VCaP (cell line): Measurements from ENCODE around the gene ZNF462.

Experiments
- H3K27ac ChIP-seq: fragments of 450-650 bp; 2 replicates; pipeline ENCODE4 v1.5.1; 2017
- CTCF ChIP-seq: fragments of 450-650 bp; conservative IDR thresholded peaks from 2 replicates; pipeline ENCODE4 v1.5.1; 2017; ENCODE audit warnings: mild to moderate bottlenecking, moderate library complexity

ZNF462 gene

DNA sequence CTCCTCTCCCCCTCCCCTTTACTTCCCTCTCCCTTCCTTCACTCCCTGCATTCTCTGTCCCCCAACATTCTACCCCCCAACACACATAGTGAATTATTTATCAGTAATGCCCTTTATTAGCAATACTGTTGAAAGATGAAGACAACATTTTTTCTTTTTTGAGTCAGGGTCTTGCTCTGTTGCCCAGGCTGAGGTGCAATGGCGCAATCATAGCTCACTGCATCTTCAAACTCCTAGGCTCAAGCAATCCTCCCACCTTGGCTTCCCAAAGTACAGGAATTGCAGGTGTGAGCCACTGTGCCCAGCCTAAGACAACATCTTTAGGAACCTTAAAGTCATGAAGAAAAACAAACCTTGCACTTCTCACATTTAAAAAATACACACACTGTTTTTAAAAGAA lies 130.6 kb downstream of the ZNF462 start:
- peak overlapping the region; percentile 87 for H3K27ac ChIP-seq
- TF ChIP-seq CTCF = no peak

DNA sequence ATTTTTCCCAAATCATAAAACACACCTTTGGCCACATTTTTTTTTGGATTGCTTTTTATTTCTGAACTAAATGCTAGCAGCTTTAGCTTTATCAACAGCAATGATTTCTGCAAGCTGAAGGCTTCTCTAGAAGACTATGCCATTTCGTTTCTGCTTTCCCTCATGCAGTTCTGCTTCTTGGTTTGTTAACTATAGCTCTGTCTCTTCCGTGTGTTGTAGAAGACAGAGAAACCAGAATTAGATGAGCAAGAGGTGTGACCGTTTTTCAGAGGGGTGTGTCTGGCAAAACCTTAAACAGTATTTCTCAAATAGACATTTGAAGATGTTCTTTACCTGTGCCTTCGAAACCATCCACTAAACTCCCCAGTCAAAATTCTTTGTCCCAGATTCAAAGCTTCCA lies 131.5 kb downstream of the ZNF462 start:
- peak overlapping the region; percentile 87 for H3K27ac ChIP-seq
- TF ChIP-seq CTCF = no peak

- no peak overlapping the region for H3K27ac ChIP-seq
- no peak for TF ChIP-seq CTCF
These were observed 137.3 kb downstream of the ZNF462 start for GRCh38 chr9:107000218-107000617.

GRCh38 chr9:107005201-107005600 lies 142.2 kb downstream of the ZNF462 start:
- H3K27ac ChIP-seq = no peak overlapping the region
- TF ChIP-seq CTCF = no peak

- H3K27ac ChIP-seq = no peak overlapping the region
- TF ChIP-seq CTCF = no peak
These were observed 144.4 kb downstream of the ZNF462 start for GRCh38 chr9:107007402-107007801.

- TF ChIP-seq CTCF = no peak
- H3K27ac ChIP-seq = no peak overlapping the region
These were observed 145.0 kb downstream of the ZNF462 start for GRCh38 chr9:107008011-107008410.

- no peak overlapping the region for H3K27ac ChIP-seq
- no peak for TF ChIP-seq CTCF
These were observed 145.5 kb downstream of the ZNF462 start for GRCh38 chr9:107008447-107008846.

DNA sequence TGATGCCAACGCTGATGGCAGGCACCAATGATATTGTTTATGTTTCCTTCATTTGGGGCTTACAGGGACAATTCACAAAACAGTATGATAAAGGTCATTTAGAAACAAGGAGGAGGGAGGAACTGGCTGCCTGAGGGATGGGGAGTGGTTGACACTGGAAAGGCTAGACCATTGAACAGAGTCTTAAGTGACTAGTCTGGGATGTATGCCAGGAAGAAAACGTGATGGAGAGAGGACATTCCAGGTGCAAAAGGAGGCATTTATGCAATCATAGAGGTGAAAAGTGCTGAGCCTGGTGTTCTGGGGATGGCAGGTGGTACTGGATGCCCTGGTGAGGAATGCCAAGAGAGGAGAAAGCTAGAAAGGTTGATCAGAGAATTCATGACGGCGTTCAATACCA lies 153.4 kb downstream of the ZNF462 start:
- no peak for TF ChIP-seq CTCF
- no peak overlapping the region for H3K27ac ChIP-seq
